Hindlimb muscle (tissue), 1 donor: ENCODE results near the gene LSAMP. TPM values are rescaled to one million over a fixed set of nuclear protein-coding genes. Genes with fewer than 3 reads are reported as not detected.

Source experiments
- DNase-seq: peaks from one replicate; pipeline ENCODE4 v3.0.0-alpha.2; 2013
- polyA plus RNA-seq: library from polyadenylated mRNA; unstranded; fragments of 120-200 nt; gene quantifications from one replicate; pipeline ENCODE4 v1.2.1, GENCODE V29; 2013; ENCODE audit not compliant: insufficient read length

Gene LSAMP
- polyA plus RNA-seq, 1 donor = 8.6 TPM

DNA sequence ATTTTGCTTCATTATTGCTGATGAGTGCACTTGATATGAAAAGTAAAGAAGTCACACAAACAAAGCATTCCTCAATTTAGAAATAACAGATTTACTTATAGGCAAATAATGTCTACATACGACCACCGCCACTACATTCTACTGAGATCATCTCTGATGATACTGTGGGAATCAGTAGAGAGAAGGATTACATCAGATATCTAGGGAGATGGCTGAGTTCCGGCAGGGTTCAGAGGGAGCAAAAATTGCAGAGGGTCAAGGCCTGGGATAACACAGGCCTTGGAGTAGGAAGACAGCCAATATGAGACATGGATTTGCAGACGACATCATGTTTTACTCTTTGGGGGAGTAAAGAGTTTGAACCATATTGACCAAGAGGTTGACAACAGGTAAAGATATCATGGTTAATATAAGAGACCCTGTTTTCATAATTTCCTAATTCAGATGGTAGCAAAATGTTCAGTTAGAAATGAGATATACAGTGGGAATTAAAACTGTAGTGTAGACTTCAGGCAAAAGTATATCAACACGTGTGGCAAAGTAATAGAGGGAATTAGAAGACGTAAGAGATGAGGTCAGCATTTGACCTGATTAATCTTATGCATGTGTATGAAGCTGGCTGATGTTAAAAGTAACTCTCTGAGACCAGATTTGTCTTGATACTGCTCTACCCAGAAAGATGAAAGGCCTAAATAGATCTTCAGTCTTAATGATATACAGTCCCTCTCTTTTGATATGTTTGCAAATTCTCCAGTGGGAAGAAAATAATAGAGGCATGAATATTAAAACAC lies 15.6 kb downstream of the LSAMP start:
- DNase-seq = no peak

DNA sequence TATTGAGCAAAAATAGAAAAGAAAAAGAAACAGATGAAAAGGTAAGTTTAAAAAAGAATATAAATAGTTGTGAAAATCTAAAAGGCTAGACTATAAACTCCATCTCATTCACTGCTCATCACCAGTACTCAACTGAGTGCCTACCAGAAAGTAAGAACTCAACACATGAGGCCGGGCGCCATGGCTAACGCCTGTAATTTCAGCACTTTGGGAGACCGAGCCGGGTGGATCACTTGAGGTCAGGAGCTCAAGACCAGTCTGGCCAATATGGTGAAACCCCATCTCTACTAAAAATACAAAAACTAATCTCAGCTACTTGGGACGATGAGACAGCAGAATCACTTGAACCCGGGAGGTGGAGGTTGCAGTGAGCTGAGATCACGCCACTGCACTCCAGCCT lies 19.3 kb downstream of the LSAMP start:
- DNase-seq = no peak

DNA sequence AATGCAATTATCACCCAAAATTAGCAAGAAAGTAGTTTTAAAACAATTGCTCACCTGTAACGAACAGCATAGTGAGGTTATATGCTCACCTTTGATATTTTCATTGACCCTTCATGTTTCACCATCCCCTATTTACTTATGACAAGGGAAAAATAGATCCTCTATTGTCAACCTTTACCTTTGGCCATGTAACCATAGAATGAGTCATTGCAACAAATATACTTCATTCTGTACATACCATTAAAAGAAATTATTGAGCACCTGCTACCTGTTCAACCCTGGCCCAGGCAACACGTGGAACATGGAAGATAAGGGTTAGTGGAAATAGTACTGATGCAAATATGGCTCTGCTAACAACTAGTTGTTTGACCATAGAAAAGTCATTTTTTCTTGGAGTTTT lies 20.2 kb downstream of the LSAMP start:
- DNase-seq = no peak

DNA sequence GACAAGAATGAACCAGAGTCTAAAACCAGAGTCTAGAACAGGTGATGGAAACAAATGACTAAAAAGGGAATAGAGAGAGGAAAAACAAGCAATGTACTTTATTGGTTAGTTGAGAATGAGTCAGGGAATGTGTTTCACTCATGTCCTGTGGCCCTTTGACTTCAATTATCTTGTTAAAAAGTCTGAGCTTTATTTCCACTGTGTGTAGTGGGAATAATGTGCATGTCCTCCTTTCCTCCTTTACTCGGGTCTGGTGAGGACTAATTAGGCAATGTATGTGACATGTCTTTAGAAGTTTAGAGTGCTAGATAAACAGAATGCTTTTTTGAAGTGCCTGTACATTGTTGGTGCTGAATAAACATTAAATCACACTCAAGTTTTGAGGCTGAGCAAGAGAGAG lies 21.3 kb downstream of the LSAMP start:
- no peak for DNase-seq

DNA sequence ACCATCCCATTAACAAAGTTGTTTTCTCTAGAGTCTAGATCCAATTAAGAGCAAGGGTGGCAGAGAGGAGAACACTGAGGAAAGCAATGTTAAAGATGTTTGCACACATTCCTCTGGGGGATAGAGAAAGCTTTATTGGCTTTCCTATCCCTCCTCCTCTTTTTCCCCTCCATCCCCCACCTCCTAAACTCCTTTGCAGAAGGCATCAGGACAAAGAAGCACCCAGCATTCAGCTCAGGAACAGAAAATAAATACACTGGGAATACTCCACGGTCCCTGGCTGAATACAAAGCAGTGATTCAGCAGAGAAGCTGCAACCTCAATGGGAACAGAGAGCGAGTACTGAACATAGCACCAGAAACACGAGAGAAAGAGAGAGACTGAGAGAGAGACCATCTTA lies 21.9 kb downstream of the LSAMP start:
- DNase-seq = no peak

DNA sequence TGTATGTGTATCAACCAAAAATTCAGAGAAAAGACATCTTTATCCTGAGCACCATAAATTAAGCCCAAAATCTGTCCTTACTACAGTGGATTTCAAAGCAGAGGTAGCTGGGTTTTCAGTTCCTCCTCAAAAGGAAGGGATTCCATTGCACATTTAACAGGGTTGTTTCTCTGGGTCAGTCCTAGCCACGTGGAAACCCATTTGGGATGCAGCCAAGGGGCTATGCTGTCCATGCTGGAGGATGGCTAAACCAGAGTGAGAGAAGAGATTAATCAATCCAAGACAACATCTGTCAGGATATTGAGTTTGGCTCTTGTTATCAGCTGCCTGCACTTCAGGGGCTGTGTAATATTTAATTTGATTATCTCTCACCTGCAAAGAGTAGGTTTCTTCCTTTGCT lies 28.1 kb downstream of the LSAMP start:
- no peak for DNase-seq

DNA sequence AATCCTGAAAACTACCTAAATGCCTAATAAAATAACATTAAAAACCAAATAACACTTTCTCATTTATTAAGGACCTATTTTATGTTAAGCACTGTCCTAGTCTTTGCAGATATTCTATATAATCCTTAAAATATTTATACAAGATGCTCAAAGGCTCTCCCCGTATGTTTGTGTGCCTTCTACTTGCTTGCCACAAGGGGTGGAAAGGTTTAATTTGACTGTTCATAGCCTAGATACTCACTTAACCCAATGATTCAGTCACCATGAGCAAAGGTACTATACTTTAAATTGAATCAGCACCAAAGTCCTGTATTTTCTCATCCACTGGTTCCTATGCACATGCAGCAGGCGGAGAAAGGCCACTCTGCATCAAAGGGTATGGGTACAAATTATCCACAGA lies 32.0 kb downstream of the LSAMP start:
- no peak for DNase-seq

DNA sequence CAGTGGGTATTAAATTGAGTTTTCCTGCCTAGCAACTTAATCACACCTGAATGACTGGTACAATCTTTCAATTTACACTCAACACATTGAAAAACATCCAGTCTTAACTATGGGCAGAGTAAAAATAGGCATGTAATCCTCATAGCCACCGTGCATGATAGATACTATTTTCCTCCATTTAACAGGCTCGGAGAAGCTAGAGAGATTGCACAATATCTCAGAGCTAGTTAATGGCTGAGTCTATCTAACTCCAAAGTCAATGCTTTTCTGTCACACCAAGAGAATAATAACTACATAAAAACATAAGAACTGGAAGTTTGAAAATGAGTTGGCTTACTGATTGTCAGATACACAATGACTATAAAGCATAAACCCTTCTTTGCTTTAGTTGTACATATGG lies 36.8 kb downstream of the LSAMP start:
- DNase-seq = no peak

DNA sequence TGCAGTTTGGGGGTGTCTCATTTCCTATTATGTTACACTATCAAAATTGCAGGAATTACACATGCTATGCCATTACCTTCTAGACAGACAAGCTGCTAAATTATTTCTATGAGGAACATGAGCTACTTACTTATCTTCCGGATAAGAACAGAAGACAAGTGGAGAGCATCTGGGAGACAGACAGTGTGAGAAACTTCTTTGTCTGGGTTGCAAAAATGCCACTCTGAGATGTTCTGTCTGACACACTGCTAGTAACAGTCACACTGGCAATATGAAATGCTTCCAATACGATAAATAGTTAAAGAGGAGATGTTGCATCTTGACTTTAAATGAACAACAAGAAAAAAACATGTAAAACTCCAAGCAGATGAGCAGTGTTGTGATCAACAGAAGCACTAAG lies 40.1 kb downstream of the LSAMP start:
- DNase-seq = no peak

DNA sequence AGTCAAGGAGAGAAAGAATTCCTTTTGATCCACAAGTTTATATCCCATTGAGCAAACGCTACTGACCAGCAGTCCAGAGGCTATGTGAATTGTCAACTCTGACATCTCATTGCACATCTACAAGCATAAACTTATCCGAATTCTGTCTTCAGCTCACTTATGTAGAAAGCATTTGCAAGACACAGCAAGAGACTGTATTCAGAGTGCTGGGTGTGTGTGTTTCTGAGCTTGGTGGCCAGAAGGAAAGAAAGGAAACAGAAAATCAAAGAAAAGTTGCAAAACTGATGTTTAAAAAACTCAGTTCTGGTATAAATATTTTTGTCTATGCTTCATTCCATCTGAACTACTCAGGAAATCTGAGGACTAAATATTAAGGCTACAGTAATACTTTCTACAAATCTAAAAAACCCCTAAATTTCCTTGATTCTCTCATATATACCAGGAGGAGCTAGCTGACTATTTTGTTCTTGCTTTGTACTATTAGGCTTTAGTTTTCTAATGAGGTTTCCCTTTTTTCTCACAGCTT lies 45.5 kb downstream of the LSAMP start:
- no peak for DNase-seq

DNA sequence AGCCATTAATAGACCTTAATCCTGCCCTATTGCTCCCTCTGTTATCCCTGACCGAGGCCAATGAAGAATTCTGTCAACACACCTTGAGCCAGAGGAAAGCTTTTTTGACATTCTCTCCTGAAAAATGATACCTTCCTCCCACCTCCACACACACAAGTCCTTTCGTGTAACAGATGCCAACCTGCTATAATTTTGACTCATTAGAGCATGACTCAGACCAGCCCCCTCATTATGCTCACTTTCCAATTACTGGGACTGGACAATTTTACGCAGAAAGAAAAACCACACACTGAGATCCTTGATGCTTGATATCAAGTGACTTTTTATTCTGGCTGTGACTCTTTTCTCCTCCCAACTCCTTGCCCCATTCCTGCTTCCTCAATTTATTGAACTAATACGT lies 50.9 kb downstream of the LSAMP start:
- DNase-seq = no peak

DNA sequence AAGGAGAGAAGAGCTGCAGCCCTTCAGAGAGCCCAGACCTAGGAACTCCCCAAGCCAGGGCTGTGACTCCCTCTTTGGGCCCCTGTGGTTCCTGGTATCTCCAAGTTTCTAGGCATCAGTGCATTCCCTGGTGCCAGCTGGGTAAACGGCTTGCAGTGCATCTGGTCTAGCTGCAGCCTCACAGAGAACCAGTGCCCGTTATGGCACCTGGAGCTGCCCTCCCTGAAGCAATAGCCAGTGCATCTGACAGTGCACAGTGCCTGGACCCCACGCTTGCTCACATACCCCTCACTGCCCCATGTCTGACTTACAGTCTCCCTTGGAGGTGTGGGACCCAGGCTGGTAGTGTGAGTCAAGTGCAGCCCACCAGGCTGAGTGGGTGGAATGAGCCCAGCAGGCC lies 52.1 kb downstream of the LSAMP start:
- no peak for DNase-seq

DNA sequence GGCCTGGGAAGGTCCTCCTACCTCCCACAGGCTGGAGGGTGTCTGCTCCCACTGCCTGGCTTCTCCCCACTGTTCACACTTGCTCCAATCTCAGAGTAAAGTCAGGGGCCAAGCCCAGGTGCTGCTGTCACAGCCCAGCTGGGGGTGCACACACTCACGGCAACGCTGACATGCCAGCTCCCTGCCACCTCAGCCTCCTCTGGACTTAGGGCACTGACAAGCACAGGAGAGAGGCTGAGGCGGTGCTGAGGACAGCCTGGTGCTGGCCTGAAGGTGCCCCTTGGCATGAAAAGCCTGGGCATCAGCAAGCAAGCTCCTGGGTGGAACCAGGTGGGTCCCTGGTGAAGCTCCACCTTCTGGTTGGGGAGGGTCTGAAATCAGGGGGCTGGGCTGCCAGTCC lies 53.0 kb downstream of the LSAMP start:
- no peak for DNase-seq

DNA sequence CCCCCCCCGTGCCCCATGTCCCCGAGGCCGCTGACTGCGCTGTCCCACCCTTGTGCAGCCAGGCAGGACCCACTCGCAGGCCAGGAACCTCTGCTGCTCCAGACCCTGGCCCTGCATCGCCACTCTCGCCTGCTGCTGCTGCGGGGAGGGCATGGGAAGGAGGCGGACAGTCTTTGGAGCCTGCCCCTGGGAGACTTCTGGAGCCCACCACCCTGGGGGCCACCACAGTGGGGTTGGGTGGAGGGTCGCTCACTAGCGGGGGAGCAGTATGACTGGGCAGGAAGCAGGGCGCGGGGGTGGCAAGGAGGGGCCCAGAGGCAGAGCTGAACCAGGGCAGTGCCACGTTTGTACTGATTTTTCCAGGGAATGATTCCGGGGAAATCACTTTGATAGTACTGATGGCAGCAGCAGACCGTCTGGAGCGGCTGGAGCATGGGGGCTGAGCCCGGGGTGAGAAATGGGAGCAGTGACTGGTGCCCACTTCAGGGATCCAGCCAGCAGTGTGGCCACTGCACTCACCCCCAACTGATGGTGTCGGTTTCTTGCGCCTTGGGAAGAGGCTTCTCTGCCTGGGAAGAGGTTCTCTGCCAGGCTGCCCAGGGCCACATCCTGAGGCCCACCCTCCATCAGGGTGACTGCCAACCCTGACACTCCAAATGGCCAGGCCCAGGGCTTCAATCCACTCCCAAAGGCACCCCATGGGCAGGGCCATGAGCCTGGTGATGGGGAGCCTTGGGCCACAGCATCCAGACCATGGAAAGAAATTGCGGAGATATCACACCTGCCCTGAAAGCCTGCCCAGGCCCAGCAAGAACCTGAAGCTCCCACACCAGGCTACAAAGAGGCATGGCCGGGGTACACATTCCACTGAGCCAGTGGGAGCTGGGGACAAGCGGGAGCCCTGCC lies 53.7 kb downstream of the LSAMP start:
- no peak for DNase-seq

DNA sequence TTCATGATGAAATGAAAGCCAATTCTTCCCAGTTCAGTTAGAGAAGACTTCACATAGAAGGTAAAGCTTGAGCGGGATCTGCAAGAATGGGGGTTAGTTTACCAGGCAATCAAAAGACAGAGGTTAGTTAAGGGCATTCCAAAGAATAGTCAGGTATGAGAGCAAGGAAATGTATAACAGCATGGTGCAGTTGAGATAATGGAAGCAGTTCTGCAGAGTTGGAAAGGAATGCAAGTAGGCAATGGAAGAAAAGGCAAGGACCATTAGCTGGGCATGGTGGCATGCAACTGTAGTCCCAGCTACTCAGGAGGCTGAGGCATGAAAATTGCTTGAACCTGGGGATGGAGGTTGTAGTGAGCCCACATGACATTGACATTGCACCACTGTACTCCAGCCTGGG lies 55.0 kb downstream of the LSAMP start:
- no peak for DNase-seq

DNA sequence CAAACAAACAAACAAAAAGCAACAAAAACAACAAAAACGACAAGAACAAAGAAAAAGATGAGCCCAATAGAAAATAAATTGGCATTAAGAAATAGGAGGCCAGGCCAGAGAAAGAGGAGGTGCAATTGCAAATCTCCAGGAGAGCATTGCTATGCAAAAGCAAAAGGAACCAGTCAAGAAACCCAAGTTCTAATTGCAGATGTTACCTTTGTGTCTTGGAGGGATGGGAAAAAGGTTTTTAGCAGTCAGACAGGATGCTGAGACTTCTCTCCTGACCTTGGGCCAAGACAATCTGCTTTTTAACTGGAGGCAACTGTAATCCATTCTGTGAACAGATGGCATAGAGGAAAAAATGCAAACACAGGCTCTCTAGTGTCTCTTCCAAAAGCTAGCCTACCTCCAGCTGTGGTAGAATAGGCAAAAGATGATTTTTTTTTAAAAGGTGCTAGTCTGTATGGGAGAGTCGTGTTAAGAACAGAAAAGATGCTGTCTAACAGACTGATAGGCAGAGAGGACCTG lies 56.4 kb downstream of the LSAMP start:
- no peak for DNase-seq

DNA sequence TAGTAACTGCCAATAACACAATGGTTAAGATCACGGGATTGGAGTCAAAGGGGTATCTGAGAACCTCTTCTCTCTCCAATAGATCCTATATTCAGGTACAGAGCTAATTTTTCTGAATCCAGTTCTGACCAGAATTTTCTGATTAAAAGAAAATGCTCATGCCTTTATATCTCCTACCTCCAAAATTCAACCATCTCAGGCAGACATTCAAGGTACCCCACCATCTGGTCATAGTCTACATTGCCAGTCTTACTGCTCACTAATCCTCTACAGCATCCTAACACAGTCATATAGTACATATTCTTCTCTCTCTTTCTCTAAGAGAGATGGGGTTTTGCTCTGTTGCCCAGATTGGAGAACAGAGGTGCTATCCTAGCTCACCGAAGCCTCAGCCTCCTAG lies 59.1 kb downstream of the LSAMP start:
- DNase-seq = no peak

DNA sequence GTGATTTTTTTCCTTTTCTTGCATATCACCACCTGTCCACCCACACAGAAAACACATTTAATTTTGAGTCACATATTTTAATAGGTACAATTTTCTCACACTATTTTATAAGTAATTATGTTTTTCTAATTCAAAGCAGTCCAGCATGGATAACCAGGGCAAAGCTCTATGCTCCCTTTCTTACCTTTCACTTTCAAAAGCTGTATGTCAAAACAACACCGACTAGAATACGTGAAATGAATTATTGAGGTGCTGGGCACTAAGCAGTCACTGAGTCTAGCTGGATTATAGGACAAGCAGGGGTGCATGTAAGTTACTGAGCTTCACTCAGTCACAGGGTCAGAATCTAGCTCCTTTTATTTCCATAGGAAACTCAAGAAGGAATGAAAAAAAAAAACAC lies 60.6 kb downstream of the LSAMP start:
- no peak for DNase-seq

DNA sequence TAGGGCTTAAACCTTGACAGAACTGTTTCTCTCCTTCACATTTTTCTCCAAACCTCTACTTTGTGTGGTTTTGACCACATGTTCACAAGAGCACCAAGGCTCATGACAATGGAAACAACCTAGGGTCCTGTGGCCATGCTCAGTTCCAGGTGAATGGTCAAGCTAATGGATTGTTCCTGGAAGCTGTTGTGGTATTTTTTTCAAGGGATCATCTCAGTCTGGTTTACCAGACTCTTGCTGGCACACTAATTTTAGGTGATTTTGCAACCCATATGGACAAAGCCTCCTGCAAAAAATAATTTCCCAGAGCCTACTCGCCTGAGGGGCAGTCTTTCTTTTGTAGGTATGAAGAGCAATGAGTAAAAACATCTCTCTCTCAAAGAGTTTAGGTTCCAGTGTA lies 67.2 kb downstream of the LSAMP start:
- no peak for DNase-seq

DNA sequence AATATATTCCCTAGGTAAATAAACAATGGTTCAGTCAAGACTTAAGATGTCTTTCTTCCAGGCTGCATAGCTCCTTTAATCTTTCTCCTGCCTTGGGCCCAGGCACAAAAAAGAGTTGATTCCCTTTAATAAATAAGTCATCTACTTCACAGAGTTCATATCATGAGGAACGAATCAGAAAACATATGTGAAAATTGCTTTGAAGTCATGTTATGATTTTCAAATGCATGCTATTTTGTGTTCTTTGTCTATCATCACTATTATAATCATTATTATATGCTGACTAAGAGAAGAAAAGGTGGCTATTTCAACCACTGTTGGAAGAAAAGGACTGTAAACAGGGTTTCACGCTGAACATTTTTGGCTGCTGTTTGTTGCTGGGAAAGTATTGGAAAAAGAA lies 70.4 kb downstream of the LSAMP start:
- no peak for DNase-seq

DNA sequence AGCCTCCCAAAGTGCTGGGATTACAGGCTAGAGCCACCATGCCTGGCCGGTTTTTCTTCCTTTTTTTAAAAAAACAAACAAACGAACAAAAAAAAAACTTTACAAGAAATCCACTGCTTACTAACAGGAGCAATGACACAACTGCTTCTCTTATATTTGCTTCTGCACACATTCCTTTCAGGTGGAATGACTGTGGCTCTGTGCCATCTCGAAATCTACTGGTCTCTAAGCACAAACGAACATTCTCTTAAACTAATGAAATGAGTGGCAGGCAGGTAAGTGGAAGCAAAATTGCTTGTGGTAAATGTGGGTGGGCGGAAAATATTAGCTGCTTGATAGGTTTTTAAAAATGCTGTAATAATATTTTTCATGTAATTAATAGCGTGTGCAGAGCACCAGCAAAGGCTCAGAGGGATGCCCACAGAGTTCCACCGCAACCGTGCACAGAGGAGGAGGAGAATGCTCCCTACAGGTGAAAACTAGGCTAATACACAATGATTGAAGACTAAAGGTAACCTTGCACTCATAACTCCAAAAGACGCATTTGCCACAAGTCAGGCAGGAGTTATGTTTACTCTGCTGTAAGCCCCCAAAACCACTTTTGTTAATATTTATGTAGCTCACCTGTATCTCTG lies 77.4 kb downstream of the LSAMP start:
- no peak for DNase-seq

DNA sequence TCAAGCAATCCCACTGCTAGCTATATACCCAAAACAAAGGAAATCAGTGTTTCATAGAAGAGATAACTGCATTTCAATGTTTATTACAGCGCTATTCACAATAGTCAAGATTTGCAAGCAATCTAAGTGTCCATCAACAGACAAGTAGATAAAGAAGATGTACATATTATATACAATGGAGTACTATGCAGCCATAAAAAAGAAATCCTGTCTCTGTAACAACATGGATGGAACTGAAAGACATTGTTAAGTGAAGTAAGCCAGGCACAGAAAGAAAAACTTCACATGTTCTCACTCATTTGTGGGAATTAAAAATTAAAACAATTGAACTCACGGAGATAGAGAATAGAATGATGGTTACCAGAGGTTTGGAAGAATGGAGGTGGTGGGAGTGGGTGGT lies 89.2 kb downstream of the LSAMP start:
- DNase-seq = no peak

DNA sequence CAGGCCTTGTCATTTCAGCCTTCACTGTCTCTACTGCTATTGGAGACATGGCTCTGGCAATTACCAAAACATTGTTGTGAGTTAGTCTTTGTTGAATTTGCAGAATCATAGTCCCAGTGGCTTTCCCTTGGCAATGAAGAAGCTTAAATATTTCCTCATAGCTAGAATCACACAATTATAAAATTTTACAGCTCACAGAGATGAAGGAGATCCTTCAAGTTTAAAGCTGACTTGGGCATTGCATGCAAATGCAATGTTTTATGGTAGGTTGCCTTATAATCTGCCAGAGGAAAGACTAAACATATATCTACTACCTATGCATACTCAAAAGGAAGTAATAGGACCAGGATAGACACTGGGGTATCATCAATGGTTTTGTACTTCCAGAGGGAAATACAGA lies 90.9 kb downstream of the LSAMP start:
- no peak for DNase-seq
